WTC11 (cell line): Measurements from ENCODE around the gene TMTC2. TPM values are rescaled to one million over a fixed set of nuclear protein-coding genes. Genes with fewer than 3 reads are reported as not detected.

Source experiments
- ATAC-seq: fragments of 200-7000 bp; cut with Tn5 transposase; 2 replicates; pipeline ENCODE4 v1.10.0; 2021; ENCODE audit warnings: mild to moderate bottlenecking, moderate library complexity
- CTCF ChIA-PET: fragments of 300-600 bp; sonication (Branson Sonifier 250); formaldehyde crosslinking; loops from one replicate; lab custom pipeline; 2021; ENCODE audit warnings: antibody characterized with exemption; lab: Charles Lee
- POLR2A ChIA-PET: fragments of 350-600 bp; sonication (Branson Sonifier 250); formaldehyde crosslinking; loops from one replicate; lab custom pipeline; 2021; ENCODE audit warnings: antibody characterized with exemption; lab: Charles Lee
- DNase-seq: peaks from one replicate; pipeline ENCODE4 v3.0.0; 2021; ENCODE audit warnings: low spot score
- H3K27ac Mint-ChIP-seq: 2 replicates; pipeline ENCODE4 v1.8.0; 2021; ENCODE audit warnings: mixed read lengths
- H3K27me3 Mint-ChIP-seq: 2 replicates; pipeline ENCODE4 v1.8.0; 2021; ENCODE audit warnings: low read depth, mild to moderate bottlenecking, moderate library complexity, mixed read lengths
- H3K36me3 Mint-ChIP-seq: 2 replicates; pipeline ENCODE4 v1.8.0; 2021; ENCODE audit warnings: mixed read lengths
- H3K4me1 Mint-ChIP-seq: 2 replicates; pipeline ENCODE4 v1.8.0; 2022; ENCODE audit warnings: mixed read lengths
- H3K4me3 Mint-ChIP-seq: 2 replicates; pipeline ENCODE4 v1.8.0; 2021; ENCODE audit warnings: mild to moderate bottlenecking, moderate library complexity, mixed read lengths
- H3K9me3 Mint-ChIP-seq: 2 replicates; pipeline ENCODE4 v1.8.0; 2021; ENCODE audit warnings: mixed read lengths
- AFF4 ChIP-seq: sonication (generic); formaldehyde crosslinking; IDR thresholded peaks from 2 replicates; pipeline ENCODE4 v1.8.1; 2023; ENCODE audit warnings: mild to moderate bottlenecking, missing genetic modification reagents, borderline replicate concordance
- ARID4B ChIP-seq: sonication (generic); formaldehyde crosslinking; IDR thresholded peaks from 2 replicates; pipeline ENCODE4 v1.8.0; 2023; ENCODE audit warnings: missing genetic modification reagents, mild to moderate bottlenecking, borderline replicate concordance
- E2F1 ChIP-seq: sonication (generic); formaldehyde crosslinking; IDR thresholded peaks from 2 replicates; pipeline ENCODE4 v1.8.0; 2022; ENCODE audit warnings: mild to moderate bottlenecking, missing genetic modification reagents
- ESRRA ChIP-seq: sonication (generic); formaldehyde crosslinking; IDR thresholded peaks from 2 replicates; pipeline ENCODE4 v1.8.1; 2022; ENCODE audit warnings: mild to moderate bottlenecking, missing genetic modification reagents, borderline replicate concordance
- FOXJ3 ChIP-seq: sonication (generic); formaldehyde crosslinking; IDR thresholded peaks from 2 replicates; pipeline ENCODE4 v1.9.0; 2021; ENCODE audit warnings: missing genetic modification reagents, mild to moderate bottlenecking, borderline replicate concordance
- FOXP1 ChIP-seq: sonication (generic); formaldehyde crosslinking; IDR thresholded peaks from 2 replicates; pipeline ENCODE4 v1.8.0; 2022; ENCODE audit warnings: missing genetic modification reagents, mild to moderate bottlenecking, moderate library complexity, borderline replicate concordance
- FOXP4 ChIP-seq: sonication (generic); formaldehyde crosslinking; IDR thresholded peaks from 2 replicates; pipeline ENCODE4 v1.8.0; 2022; ENCODE audit warnings: mild to moderate bottlenecking, missing genetic modification reagents
- GTF2I ChIP-seq: fragments of 250-450 bp; sonication (Bioruptor Pico); conservative IDR thresholded peaks from 2 replicates; pipeline ENCODE4 v1.4.0; 2021; ENCODE audit warnings: mild to moderate bottlenecking
- HMGA2 ChIP-seq: fragments of 250-450 bp; sonication (Bioruptor Pico); IDR thresholded peaks from 2 replicates; pipeline ENCODE4 v1.4.0; 2021; ENCODE audit warnings: mild to moderate bottlenecking, moderate library complexity
- JUN ChIP-seq: sonication (generic); formaldehyde crosslinking; IDR thresholded peaks from 2 replicates; pipeline ENCODE4 v1.8.0; 2023; ENCODE audit warnings: mild to moderate bottlenecking, missing genetic modification reagents
- PRRX2 ChIP-seq: fragments of 250-450 bp; sonication (Bioruptor Pico); IDR thresholded peaks from 2 replicates; pipeline ENCODE4 v1.8.0; 2021; ENCODE audit warnings: mild to moderate bottlenecking
- ZNF232 ChIP-seq: sonication (generic); formaldehyde crosslinking; IDR thresholded peaks from 2 replicates; pipeline ENCODE4 v1.8.0; 2022; ENCODE audit warnings: mild to moderate bottlenecking, missing genetic modification reagents
- ZSCAN18 ChIP-seq: fragments of 250-450 bp; sonication (Bioruptor Pico); IDR thresholded peaks from 2 replicates; pipeline ENCODE4 v2.1.2; 2022; ENCODE audit warnings: mild to moderate bottlenecking, moderate library complexity
- total RNA-seq: library from RNA; stranded (reverse); gene quantifications from 3 replicates; pipeline ENCODE4 v1.2.3, GENCODE V29; 2021

Gene TMTC2
- total RNA-seq, 1 experiment from 2014 or later, result 6.4 TPM

- TF ChIP-seq E2F1 (CRISPR knock-in tag) (no peak), ESRRA (CRISPR knock-in tag) (no peak), PRRX2 (CRISPR knock-in tag) (no peak), AFF4 (no peak), FOXP4 (CRISPR knock-in tag) (no peak), ZSCAN18 (CRISPR knock-in tag) (no peak), HMGA2 (CRISPR knock-in tag) (no peak), ZNF232 (CRISPR knock-in tag) (no peak), GTF2I (CRISPR knock-in tag) (no peak), ARID4B (CRISPR knock-in tag) (no peak), FOXJ3 (CRISPR knock-in tag) (no peak)
These were observed 244.8 kb downstream of the TMTC2 start (continued) for GRCh38 chr12:82931349-82932116.

- ChIA-PET CTCF (no interaction called here), POLR2A (no interaction called here)
- Mint-ChIP-seq H3K27ac (no peak overlapping the region), H3K9me3 (no peaks in the 10 kb centered on the region), H3K4me1 (no peaks in the 10 kb centered on the region), H3K27me3 (no peaks in the 10 kb centered on the region), H3K4me3 (no peak overlapping the region), H3K36me3 (no peaks in the 10 kb centered on the region)
- DNase-seq (no peak), ATAC-seq (no peak)
- TF ChIP-seq JUN (CRISPR knock-in tag) (no peak), FOXP1 (CRISPR knock-in tag) (no peak)
These were observed 250.4 kb downstream of the TMTC2 start for GRCh38 chr12:82937151-82937550.
